HG02610 (cell line): ENCODE data around the gene LIN7B.

Experiments
- ATAC-seq: cut with Tn5 transposase; IDR thresholded peaks from one replicate; pipeline ENCODE4 v1.9.1; 2021; ENCODE audit warnings: mild to moderate bottlenecking, moderate library complexity; ENCODE audit not compliant: unreplicated experiment

Gene LIN7B

GRCh38 chr19:49094505-49095482 lies 19.4 kb upstream of the LIN7B start:
- no peak for ATAC-seq

- no peak for ATAC-seq
Measured at GRCh38 chr19:49097453-49098288, 16.5 kb upstream of the LIN7B start.

GRCh38 chr19:49098795-49099194 lies 15.4 kb upstream of the LIN7B start:
- no peak for ATAC-seq

GRCh38 chr19:49101160-49101559 lies 13.0 kb upstream of the LIN7B start:
- ATAC-seq, result no peak

GRCh38 chr19:49102303-49102702 lies 11.9 kb upstream of the LIN7B start:
- no peak for ATAC-seq

- ATAC-seq, result no peak
Measured at GRCh38 chr19:49103331-49104085, 10.7 kb upstream of the LIN7B start.

GRCh38 chr19:49104229-49104864 lies 9.8 kb upstream of the LIN7B start:
- no peak for ATAC-seq

- no peak for ATAC-seq
Measured at GRCh38 chr19:49106648-49107135, 7.5 kb upstream of the LIN7B start.

- ATAC-seq, result no peak
Measured at GRCh38 chr19:49107625-49108459, 6.3 kb upstream of the LIN7B start.

GRCh38 chr19:49109051-49109450 lies 5.1 kb upstream of the LIN7B start:
- ATAC-seq, result no peak

GRCh38 chr19:49109569-49110233 lies 4.5 kb upstream of the LIN7B start:
- ATAC-seq, result no peak

- ATAC-seq, result no peak
Measured at GRCh38 chr19:49110567-49110966, 3.6 kb upstream of the LIN7B start.

GRCh38 chr19:49111218-49111998 lies 2.8 kb upstream of the LIN7B start:
- no peak for ATAC-seq

- no peak for ATAC-seq
Measured at GRCh38 chr19:49114630-49115363, 627 bp downstream of the LIN7B start.

GRCh38 chr19:49116544-49116943 lies 2.4 kb downstream of the LIN7B start:
- no peak for ATAC-seq

GRCh38 chr19:49117677-49118564 lies 3.8 kb downstream of the LIN7B start:
- ATAC-seq, result no peak
